Femur (tissue), 1 donor: Measurements from ENCODE around the gene KRT4.
"Not testable (repeated sequence)": the region's sequence is repeated elsewhere in the genome, so short reads cannot be mapped to it uniquely, and the experiment has no call there.

ENCODE experiments used
- DNase-seq: peaks from one replicate; pipeline ENCODE4 v3.0.0-alpha.2; 2017

The KRT4 gene

GRCh38 chr12:52771505-52771904 lies 42.4 kb downstream of the KRT4 start:
- DNase-seq = no peak

- no peak for DNase-seq
Observed at GRCh38 chr12:52771088-52771487, 42.8 kb downstream of the KRT4 start.

- no peak for DNase-seq
Observed at GRCh38 chr12:52769946-52770345, 44.0 kb downstream of the KRT4 start.

- DNase-seq = no peak
Observed at GRCh38 chr12:52769354-52769753, 44.6 kb downstream of the KRT4 start.

GRCh38 chr12:52768479-52769200 lies 45.3 kb downstream of the KRT4 start:
- DNase-seq = no peak

GRCh38 chr12:52767427-52767826 lies 46.5 kb downstream of the KRT4 start:
- no peak for DNase-seq

GRCh38 chr12:52767020-52767379 lies 46.9 kb downstream of the KRT4 start:
- DNase-seq = no peak

- no peak for DNase-seq
Observed at GRCh38 chr12:52766351-52767019, 47.4 kb downstream of the KRT4 start.

- no peak for DNase-seq
Observed at GRCh38 chr12:52765702-52766101, 48.2 kb downstream of the KRT4 start.

GRCh38 chr12:52763991-52764390 lies 49.9 kb downstream of the KRT4 start:
- no peak for DNase-seq

- DNase-seq = no peak
Observed at GRCh38 chr12:52763036-52763659, 50.8 kb downstream of the KRT4 start.

GRCh38 chr12:52761802-52762201 lies 52.1 kb downstream of the KRT4 start:
- no peak for DNase-seq

GRCh38 chr12:52761218-52761617 lies 52.7 kb downstream of the KRT4 start:
- DNase-seq = not testable (repeated sequence)

- DNase-seq = no peak
Observed at GRCh38 chr12:52760623-52761022, 53.3 kb downstream of the KRT4 start.

GRCh38 chr12:52759695-52760094 lies 54.2 kb downstream of the KRT4 start:
- no peak for DNase-seq

- no peak for DNase-seq
Observed at GRCh38 chr12:52759218-52759617, 54.7 kb downstream of the KRT4 start.

- DNase-seq = no peak
Observed at GRCh38 chr12:52757449-52758176, 56.3 kb downstream of the KRT4 start.
